HG03520 (cell line): Measurements from ENCODE around the gene SLC8A1.

Experiments used
- ATAC-seq: cut with Tn5 transposase; IDR thresholded peaks from one replicate; pipeline ENCODE4 v1.9.1; 2021; ENCODE audit warnings: mild to moderate bottlenecking, moderate library complexity; ENCODE audit not compliant: unreplicated experiment

Gene SLC8A1

GRCh38 chr2:40451918-40452605 lies at the start of gene SLC8A1:
Gene SLC8A1, minus strand, starts transcription at chr2:40452090.
- ATAC-seq, result no peak

- ATAC-seq, result no peak
Measured at GRCh38 chr2:40499437-40499836, 47.5 kb upstream of the SLC8A1 start.

- no peak for ATAC-seq
Measured at GRCh38 chr2:40497251-40497859, 45.5 kb upstream of the SLC8A1 start.

GRCh38 chr2:40489678-40489960 lies 37.7 kb upstream of the SLC8A1 start:
- no peak for ATAC-seq

GRCh38 chr2:40488927-40489677 lies 37.2 kb upstream of the SLC8A1 start:
- ATAC-seq, result peak; percentile 51

GRCh38 chr2:40488101-40488601 lies 36.3 kb upstream of the SLC8A1 start:
- ATAC-seq, result no peak

GRCh38 chr2:40487602-40488001 lies 35.7 kb upstream of the SLC8A1 start:
- no peak for ATAC-seq

GRCh38 chr2:40485854-40486253 lies 34.0 kb upstream of the SLC8A1 start:
- no peak for ATAC-seq

GRCh38 chr2:40485318-40485717 lies 33.4 kb upstream of the SLC8A1 start:
- no peak for ATAC-seq

- no peak for ATAC-seq
Measured at GRCh38 chr2:40483549-40484243, 31.8 kb upstream of the SLC8A1 start.

GRCh38 chr2:40480596-40480995 lies 28.7 kb upstream of the SLC8A1 start:
- no peak for ATAC-seq

GRCh38 chr2:40480073-40480472 lies 28.2 kb upstream of the SLC8A1 start:
- no peak for ATAC-seq

- no peak for ATAC-seq
Measured at GRCh38 chr2:40477361-40477760, 25.5 kb upstream of the SLC8A1 start.

GRCh38 chr2:40476436-40476835 lies 24.5 kb upstream of the SLC8A1 start:
- no peak for ATAC-seq

- no peak for ATAC-seq
Measured at GRCh38 chr2:40474306-40474705, 22.4 kb upstream of the SLC8A1 start.

- ATAC-seq, result no peak
Measured at GRCh38 chr2:40471866-40472265, 20.0 kb upstream of the SLC8A1 start.

- no peak for ATAC-seq
Measured at GRCh38 chr2:40470822-40471813, 19.2 kb upstream of the SLC8A1 start.

- no peak for ATAC-seq
Measured at GRCh38 chr2:40466935-40467572, 15.2 kb upstream of the SLC8A1 start.

- no peak for ATAC-seq
Measured at GRCh38 chr2:40466332-40466906, 14.5 kb upstream of the SLC8A1 start.
